Sigmoid colon (tissue), 4 donors: ENCODE results near the gene DPH5.

Experiments used
- CTCF ChIP-seq, 4 experiments: fragments of 450-650 bp in 3 of 4; fragments of 200-600 bp in 1 of 4; IDR thresholded peaks; one replicate each; pipeline ENCODE4 v1.5.1; 2016 to 2019; ENCODE audit warnings: antibody characterized with exemption in 4 of 4, mild to moderate bottlenecking in 3 of 4, moderate library complexity in 2 of 4
- EP300 ChIP-seq, 4 donors: sonication (generic); formaldehyde crosslinking; IDR thresholded peaks; one replicate each; pipeline ENCODE4 v1.6.1; 2017; ENCODE audit warnings: antibody characterized with exemption in 4 of 4

GRCh38 chr1:100941098-100941527 lies 84.5 kb downstream of the DPH5 start:
- TF ChIP-seq CTCF (IDR thresholded peaks at IDR 0.05): no peak
- no peak for TF ChIP-seq EP300 (IDR thresholded peaks at IDR 0.05)
